H9 (cell line): Measurements from ENCODE around the gene FAM81A. TPM values are rescaled to one million over a fixed set of nuclear protein-coding genes. Genes with fewer than 3 reads are reported as not detected.

Experiments used
- DNase-seq: peaks from one replicate; pipeline ENCODE4 v3.0.0-alpha.2; 2017
- H2AFZ ChIP-seq: one replicate; pipeline ENCODE4 v1.6.1; 2013; ENCODE audit warnings: mild to moderate bottlenecking, low read length, control low read depth, moderate library complexity
- H2AK5ac ChIP-seq: 2 replicates; pipeline ENCODE4 v1.6.1; 2013; ENCODE audit warnings: low read length, control low read depth, mixed read lengths; ENCODE audit not compliant: insufficient read length
- H2BK120ac ChIP-seq: one replicate; pipeline ENCODE4 v1.6.1; 2013; ENCODE audit warnings: low read depth, mild to moderate bottlenecking, low read length, control low read depth, inconsistent platforms; ENCODE audit not compliant: poor library complexity, severe bottlenecking
- H2BK12ac ChIP-seq: 2 replicates; pipeline ENCODE4 v1.6.1; 2013; ENCODE audit warnings: low read length, control low read depth, mixed read lengths, low read depth; ENCODE audit not compliant: insufficient read length
- H2BK15ac ChIP-seq: 2 replicates; pipeline ENCODE4 v1.6.1; 2013; ENCODE audit warnings: low read depth, low read length, control low read depth
- H2BK20ac ChIP-seq: one replicate; pipeline ENCODE4 v1.6.1; 2013; ENCODE audit warnings: low read depth, mild to moderate bottlenecking, low read length, control low read depth, inconsistent platforms; ENCODE audit not compliant: poor library complexity, severe bottlenecking
- H2BK5ac ChIP-seq: 2 replicates; pipeline ENCODE4 v1.6.1; 2013; ENCODE audit warnings: low read length, control low read depth, mixed read lengths; ENCODE audit not compliant: insufficient read length
- H3K14ac ChIP-seq: 2 replicates; pipeline ENCODE4 v1.6.1; 2013; ENCODE audit warnings: low read length, control low read depth; ENCODE audit not compliant: insufficient read depth
- H3K18ac ChIP-seq: 2 replicates; pipeline ENCODE4 v1.6.1; 2013; ENCODE audit warnings: low read depth, mild to moderate bottlenecking, mixed read lengths, low read length, control low read depth; ENCODE audit not compliant: insufficient read length
- H3K23ac ChIP-seq: 2 replicates; pipeline ENCODE4 v1.6.1; 2013; ENCODE audit warnings: low read length, control low read depth, mixed read lengths, low read depth; ENCODE audit not compliant: insufficient read length
- H3K23me2 ChIP-seq: 2 replicates; pipeline ENCODE4 v1.6.1; 2013; ENCODE audit warnings: low read depth, mild to moderate bottlenecking, mixed read lengths, low read length, control low read depth; ENCODE audit not compliant: insufficient read length, poor library complexity, severe bottlenecking
- H3K27ac ChIP-seq: 2 replicates; pipeline ENCODE4 v1.5.1; 2013; ENCODE audit warnings: low read length, control low read depth, mixed read lengths, low read depth; ENCODE audit not compliant: insufficient read length
- H3K27me3 ChIP-seq: 2 replicates; pipeline ENCODE4 v1.6.1; 2013; ENCODE audit warnings: low read length, control low read depth, inconsistent platforms; ENCODE audit not compliant: insufficient read depth
- H3K4ac ChIP-seq: 2 replicates; pipeline ENCODE4 v1.6.1; 2013; ENCODE audit warnings: low read depth, mild to moderate bottlenecking, control low read depth, inconsistent platforms, low read length, moderate library complexity
- H3K4me1 ChIP-seq: 2 replicates; pipeline ENCODE4 v1.6.1; 2013; ENCODE audit warnings: low read length, control low read depth, inconsistent platforms; ENCODE audit not compliant: insufficient read depth
- H3K4me2 ChIP-seq: 2 replicates; pipeline ENCODE4 v1.6.1; 2013; ENCODE audit warnings: low read length, control low read depth, mixed read lengths; ENCODE audit not compliant: insufficient read length, insufficient read depth
- H3K56ac ChIP-seq: 2 replicates; pipeline ENCODE4 v1.6.1; 2013; ENCODE audit warnings: low read depth, mild to moderate bottlenecking, mixed read lengths, low read length, control low read depth; ENCODE audit not compliant: insufficient read length
- H3K79me1 ChIP-seq: 2 replicates; pipeline ENCODE4 v1.6.1; 2013; ENCODE audit warnings: low read depth, mild to moderate bottlenecking, moderate library complexity, low read length, control low read depth, inconsistent platforms; ENCODE audit not compliant: insufficient read depth, poor library complexity, severe bottlenecking
- H3K79me2 ChIP-seq: 2 replicates; pipeline ENCODE4 v1.6.1; 2013; ENCODE audit warnings: low read length, control low read depth, inconsistent platforms; ENCODE audit not compliant: insufficient read depth
- H3K9ac ChIP-seq: 2 replicates; pipeline ENCODE4 v1.6.1; 2013; ENCODE audit warnings: low read length, control low read depth, mixed read lengths; ENCODE audit not compliant: insufficient read length; ENCODE audit errors: extremely low read depth
- H3K9me3 ChIP-seq: one replicate; pipeline ENCODE4 v1.6.1; 2013; ENCODE audit warnings: low read depth, low read length, inconsistent platforms; ENCODE audit not compliant: control insufficient read depth
- H3T11ph ChIP-seq: one replicate; pipeline ENCODE4 v1.6.1; 2013; ENCODE audit warnings: mild to moderate bottlenecking, low read length, control low read depth, inconsistent platforms
- H4K20me1 ChIP-seq: one replicate; pipeline ENCODE4 v1.6.1; 2013; ENCODE audit not compliant: control insufficient read depth, insufficient read length, insufficient read depth
- H4K5ac ChIP-seq: 2 replicates; pipeline ENCODE4 v1.6.1; 2013; ENCODE audit warnings: low read depth, mild to moderate bottlenecking, mixed read lengths, low read length, control low read depth; ENCODE audit not compliant: insufficient read length
- H4K8ac ChIP-seq: replicated peaks from 2 replicates; pipeline ENCODE4 v1.6.1; 2013; ENCODE audit warnings: low read length, control low read depth, mixed read lengths, low read depth; ENCODE audit not compliant: insufficient read length
- H4K91ac ChIP-seq: 2 replicates; pipeline ENCODE4 v1.6.1; 2013; ENCODE audit warnings: low read depth, mild to moderate bottlenecking, moderate library complexity, mixed read lengths, low read length, control low read depth; ENCODE audit not compliant: insufficient read length
- H3K27ac Mint-ChIP-seq, 3 experiments: 2 replicates in 2 of 3; 3 replicates in 1 of 3; pipeline ENCODE4 v1.8.0; 2020 to 2021; ENCODE audit warnings: mixed read lengths in 3 of 3, mild to moderate bottlenecking in 1 of 3, moderate library complexity in 1 of 3
- H3K27me3 Mint-ChIP-seq: 2 replicates; pipeline ENCODE4 v1.8.0; 2021; ENCODE audit warnings: low read depth, mild to moderate bottlenecking, moderate library complexity, mixed read lengths
- H3K36me3 Mint-ChIP-seq, 3 experiments: 2 replicates in 2 of 3; 3 replicates in 1 of 3; pipeline ENCODE4 v1.8.0; 2020 to 2021; ENCODE audit warnings: low read depth in 3 of 3, mixed read lengths in 3 of 3; ENCODE audit not compliant: insufficient read depth in 1 of 3
- H3K4me1 Mint-ChIP-seq, 2 experiments: 2 replicates each; pipeline ENCODE4 v1.8.0; 2020; ENCODE audit warnings: mixed read lengths in 2 of 2
- H3K4me3 Mint-ChIP-seq, 2 experiments: 2 replicates in 1 of 2; 3 replicates in 1 of 2; pipeline ENCODE4 v1.8.0; 2020 to 2021; ENCODE audit warnings: mild to moderate bottlenecking in 2 of 2, mixed read lengths in 2 of 2, moderate library complexity in 1 of 2
- H3K9me3 Mint-ChIP-seq, 2 experiments: 2 replicates in 1 of 2; 3 replicates in 1 of 2; pipeline ENCODE4 v1.8.0; 2020; ENCODE audit warnings: mild to moderate bottlenecking in 2 of 2, mixed read lengths in 2 of 2, moderate library complexity in 1 of 2
- WGBS: extraction: QIAGEN DNeasy Blood & Tissue Kit; methylation state at CpG from one replicate; pipeline ENCODE4 v1.1.7; 2013; ENCODE audit warnings: missing lambda C conversion rate, low lambda C conversion rate, mixed read lengths; ENCODE audit not compliant: insufficient read length; ENCODE audit errors: extremely low coverage; 5-methylcytosine and 5-hydroxymethylcytosine counted together
- total RNA-seq: library from RNA; stranded (reverse); gene quantifications from 2 replicates; pipeline ENCODE4 v1.2.1, GENCODE V29; 2021
- TF ChIP-seq, protein P1 (sequence below): fragments of 200-600 bp; sonication (generic); conservative IDR thresholded peaks from 3 replicates; pipeline ENCODE4 v1.8.0; 2021; ENCODE audit warnings: antibody characterized with exemption, mild to moderate bottlenecking

Gene FAM81A
- total RNA-seq, 1 experiment from 2014 or later, result 1.7 TPM

DNA sequence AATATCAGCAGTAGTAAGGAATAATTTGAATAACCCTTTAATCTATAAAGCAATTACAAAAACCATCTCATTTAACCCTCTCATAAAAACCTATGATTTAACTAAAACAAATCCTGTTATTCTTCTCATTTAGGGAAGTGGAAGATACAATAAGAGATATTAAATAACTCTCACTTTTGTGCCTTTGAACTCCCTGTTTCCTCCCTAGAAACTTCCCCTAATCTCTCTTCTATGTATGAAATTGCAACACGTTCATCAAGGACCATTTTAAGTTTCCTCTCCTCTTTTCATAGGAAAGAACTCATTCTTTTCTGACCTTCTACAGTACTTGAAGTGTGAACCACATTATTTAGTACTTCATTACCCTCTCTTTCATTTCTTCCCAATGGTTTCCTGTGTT, 18.8 kb upstream of the FAM81A start:
- Histone ChIP-seq H3K9me3 (no peaks in the 10 kb centered on the region), H4K5ac (no peak overlapping the region), H3K27ac (no peak overlapping the region), H3K14ac (no peak overlapping the region), H3K18ac (no peak overlapping the region), H3K79me2 (no peaks in the 10 kb centered on the region), H2AFZ (no peak overlapping the region), H4K8ac (no peak overlapping the region), H2BK5ac (no peak overlapping the region), H3K4ac (no peak overlapping the region), H2BK20ac (no peak overlapping the region), H3K23me2 (no peaks in the 10 kb centered on the region), H3K23ac (no peak overlapping the region), H3K4me2 (no peak overlapping the region), H3K79me1 (no peaks in the 10 kb centered on the region), H2AK5ac (no peak overlapping the region), H3K9ac (no peak overlapping the region), H4K91ac (no peak overlapping the region), H2BK15ac (no peak overlapping the region), H3K4me1 (peaks cover 7% of the 10 kb centered on the region; the same call in 1 of the 2 replicates), H2BK12ac (no peak overlapping the region), H2BK120ac (no peak overlapping the region), H3T11ph (no peak overlapping the region), H3K56ac (no peak overlapping the region), H3K27me3 (no peaks in the 10 kb centered on the region), H4K20me1 (no peaks in the 10 kb centered on the region)
- no peaks in the 10 kb centered on the region for H3K36me3 Mint-ChIP-seq
- H3K4me3 Mint-ChIP-seq, result no peak overlapping the region
- DNase-seq, result no peak
- no peaks in the 10 kb centered on the region for H3K9me3 Mint-ChIP-seq
- no peak overlapping the region for H3K27ac Mint-ChIP-seq
- TF ChIP-seq, protein P1, sequence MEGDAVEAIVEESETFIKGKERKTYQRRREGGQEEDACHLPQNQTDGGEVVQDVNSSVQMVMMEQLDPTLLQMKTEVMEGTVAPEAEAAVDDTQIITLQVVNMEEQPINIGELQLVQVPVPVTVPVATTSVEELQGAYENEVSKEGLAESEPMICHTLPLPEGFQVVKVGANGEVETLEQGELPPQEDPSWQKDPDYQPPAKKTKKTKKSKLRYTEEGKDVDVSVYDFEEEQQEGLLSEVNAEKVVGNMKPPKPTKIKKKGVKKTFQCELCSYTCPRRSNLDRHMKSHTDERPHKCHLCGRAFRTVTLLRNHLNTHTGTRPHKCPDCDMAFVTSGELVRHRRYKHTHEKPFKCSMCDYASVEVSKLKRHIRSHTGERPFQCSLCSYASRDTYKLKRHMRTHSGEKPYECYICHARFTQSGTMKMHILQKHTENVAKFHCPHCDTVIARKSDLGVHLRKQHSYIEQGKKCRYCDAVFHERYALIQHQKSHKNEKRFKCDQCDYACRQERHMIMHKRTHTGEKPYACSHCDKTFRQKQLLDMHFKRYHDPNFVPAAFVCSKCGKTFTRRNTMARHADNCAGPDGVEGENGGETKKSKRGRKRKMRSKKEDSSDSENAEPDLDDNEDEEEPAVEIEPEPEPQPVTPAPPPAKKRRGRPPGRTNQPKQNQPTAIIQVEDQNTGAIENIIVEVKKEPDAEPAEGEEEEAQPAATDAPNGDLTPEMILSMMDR, result no peak
- peaks cover 17% of the 10 kb centered on the region for H3K27me3 Mint-ChIP-seq
- peaks cover 15 to 17% of the 10 kb centered on the region in 2 experiments for H3K4me1 Mint-ChIP-seq
- WGBS, result no CpG with 5 or more reads among the region's 1 CpG
